Stomach (tissue), 4 donors: ENCODE results near the gene TMEM176A.

Experiments used
- CTCF ChIP-seq, 7 experiments: fragments of 450-650 bp in 4 of 7; fragments of 200-600 bp in 3 of 7; sonication (generic) in 3 of 7; IDR thresholded peaks; one replicate each; pipeline ENCODE4 v1.5.1; 2016 to 2019; ENCODE audit warnings: antibody characterized with exemption in 7 of 7, control low read depth in 2 of 7, mild to moderate bottlenecking in 1 of 7
- POLR2AphosphoS5 ChIP-seq, 3 donors: sonication (generic); formaldehyde crosslinking; IDR thresholded peaks; one replicate each; pipeline ENCODE4 v1.6.1; 2016; ENCODE audit warnings: antibody characterized with exemption in 3 of 3

GRCh38 chr7:150778014-150778737, 22.4 kb upstream of the TMEM176A start:
- TF ChIP-seq POLR2AphosphoS5 (IDR thresholded peaks at IDR 0.05) (no peak), CTCF (IDR thresholded peaks at IDR 0.05) (no peak)
